GM10248 (cell line): ENCODE results near the gene INPP5F.
A peak's percentile ranks its signal among the peaks of the same experiment; 100 is the strongest.

Experiments
- CTCF ChIA-PET: fragments of 300-600 bp; sonication (Branson Sonifier 250); formaldehyde crosslinking; extraction: SDS; loops from one replicate; lab custom pipeline; 2021; ENCODE audit warnings: antibody characterized with exemption; lab: Yijun Ruan, JAX
- POLR2A ChIA-PET: fragments of 350-650 bp; sonication (Branson Sonifier 250); formaldehyde crosslinking; extraction: SDS; loops from one replicate; lab custom pipeline; 2020; ENCODE audit warnings: antibody characterized with exemption; lab: Yijun Ruan, JAX
- DNase-seq: peaks from one replicate; pipeline ENCODE4 v3.0.0; 2012; ENCODE audit errors: extremely low spot score
- CTCF ChIP-seq: IDR thresholded peaks from 2 replicates; pipeline ENCODE4 v1.5.1; 2012; ENCODE audit warnings: mild to moderate bottlenecking, low read depth; ENCODE audit errors: extremely low read depth, missing control alignments, control extremely low read depth

Gene INPP5F

DNA sequence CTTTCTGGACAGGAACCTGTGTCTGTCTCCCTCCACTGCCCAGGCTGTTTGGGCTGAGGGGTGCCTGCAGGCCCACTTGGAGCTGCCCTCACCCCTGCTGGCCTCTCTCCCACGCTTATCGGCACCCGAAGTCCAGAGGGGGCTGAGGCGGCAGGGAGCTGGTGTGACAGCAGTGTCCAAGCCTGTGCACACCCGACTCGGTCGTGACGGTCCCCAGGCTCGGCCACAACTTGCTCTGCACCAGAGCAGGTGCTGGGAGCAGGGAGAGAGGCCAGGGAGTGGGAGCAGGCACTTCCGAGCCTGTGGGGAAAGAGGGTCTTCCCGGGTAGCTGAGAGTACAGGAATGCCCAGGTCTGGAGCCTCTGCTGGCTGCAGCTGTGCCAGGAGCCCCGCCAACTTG lies 23.0 kb downstream of the INPP5F start:
- no peak for DNase-seq
- no peak for TF ChIP-seq CTCF
- ChIA-PET POLR2A (no interaction called here), CTCF (interaction anchor here (1.0 to 9.0 kb wide), 11 partner anchors 9 to 588 kb away, joined by 3 to 113 read pairs (median 11); partner anchors contain the start of gene INPP5F)

DNA sequence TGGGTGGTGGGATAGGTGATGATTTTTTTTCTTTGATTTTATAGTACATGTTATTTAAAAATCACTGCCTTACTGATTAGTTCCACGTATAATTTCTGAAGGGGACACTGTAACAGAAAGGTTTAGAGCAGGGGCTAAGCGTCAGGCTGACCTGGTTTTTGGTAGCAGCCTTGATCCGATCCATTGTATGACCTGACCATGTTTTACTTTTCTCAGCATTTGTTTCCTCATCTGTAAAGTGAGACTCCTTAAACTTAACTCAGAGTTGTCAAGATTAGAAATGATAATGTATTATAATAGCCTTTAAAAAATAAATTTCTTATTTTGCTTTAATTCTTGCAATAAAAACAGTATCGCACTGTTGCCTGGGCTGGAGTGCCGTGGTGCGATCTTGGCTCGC lies 23.6 kb downstream of the INPP5F start:
- TF ChIP-seq CTCF, result no peak
- POLR2A ChIA-PET, result no interaction called here
- CTCF ChIA-PET, result interaction anchor here (0.9 to 9.0 kb wide), 15 partner anchors 8 to 674 kb away, joined by 3 to 113 read pairs (median 11); partner anchors contain the start of genes INPP5F and SEC23IP
- no peak for DNase-seq

DNA sequence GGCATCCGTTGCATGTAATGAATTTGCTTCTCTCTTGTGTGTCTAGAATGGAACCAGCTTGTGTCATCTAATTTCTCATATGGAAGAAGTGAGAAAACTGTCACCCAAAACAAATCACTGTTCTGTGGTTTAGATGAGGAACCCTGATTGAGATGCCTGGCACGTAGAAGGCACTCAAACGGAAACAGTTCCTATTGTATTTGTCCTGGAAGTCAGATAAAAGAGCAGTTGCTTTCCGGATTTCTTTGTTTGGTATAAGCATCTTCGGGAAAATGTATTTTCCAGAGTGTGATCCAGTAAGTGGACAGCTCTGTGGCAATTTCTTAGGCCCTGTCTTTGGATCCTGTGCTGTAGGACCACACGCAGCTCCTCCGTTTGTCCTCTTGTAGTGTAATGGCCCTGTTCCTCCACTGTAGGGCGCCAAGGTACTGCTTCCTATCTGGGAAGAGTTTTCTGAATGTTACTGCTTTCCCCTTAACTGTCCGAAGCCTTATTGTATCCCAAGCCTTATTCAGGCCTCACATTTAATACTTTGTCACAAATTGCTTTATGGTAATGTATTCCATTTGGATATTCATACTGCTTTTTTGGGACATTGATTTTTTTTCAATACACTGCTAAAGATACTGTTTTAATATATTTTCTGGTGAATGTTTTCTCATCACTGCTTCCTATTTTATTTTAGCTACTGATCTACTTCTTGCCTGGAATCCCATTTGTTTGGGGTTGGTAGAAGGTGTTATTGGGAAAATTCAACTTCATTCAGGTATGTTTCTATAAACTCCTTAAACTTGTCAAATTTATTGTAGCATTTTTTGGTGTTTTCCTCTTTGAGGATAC lies 24.8 kb downstream of the INPP5F start:
- peak; percentile 82 for TF ChIP-seq CTCF
- peak; percentile 62 for DNase-seq
- CTCF ChIA-PET, result interaction anchor here (0.6 to 9.0 kb wide), 52 partner anchors 9 to 672 kb away, joined by 3 to 113 read pairs (median 4); partner anchors contain the start of genes INPP5F and SEC23IP
- POLR2A ChIA-PET, result no interaction called here

DNA sequence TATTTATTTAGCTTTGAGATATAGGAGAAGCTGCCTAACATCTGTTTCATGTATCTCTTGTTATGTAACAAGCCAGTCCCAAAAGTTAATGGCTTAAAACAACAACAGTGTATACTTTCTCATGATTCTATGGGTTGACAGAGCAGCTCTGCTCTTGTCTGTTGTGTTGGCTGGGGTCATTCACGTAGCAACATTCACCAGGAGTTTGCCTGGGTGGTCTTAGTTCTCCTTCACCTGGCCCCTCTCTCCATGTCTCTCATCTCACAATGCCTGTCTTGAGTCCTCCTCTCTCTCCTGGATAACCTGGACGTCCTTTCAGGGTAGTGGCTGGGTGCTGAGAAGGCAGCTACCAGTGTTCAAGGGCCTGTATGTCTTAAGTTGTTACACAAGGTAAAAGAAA lies 27.5 kb downstream of the INPP5F start:
- no peak for TF ChIP-seq CTCF
- POLR2A ChIA-PET, result no interaction called here
- CTCF ChIA-PET, result interaction anchor here (1.1 to 9.0 kb wide), 4 partner anchors 7 to 107 kb away, joined by 3 to 113 read pairs (median 22); no protein-coding TSS in a partner anchor
- no peak for DNase-seq

- TF ChIP-seq CTCF, result no peak
- ChIA-PET CTCF (interaction anchor here (1.8 to 9.0 kb wide), 3 partner anchors 10 to 106 kb away, joined by 6 to 113 read pairs (median 10); no protein-coding TSS in a partner anchor), POLR2A (no interaction called here)
- DNase-seq, result no peak
Measured at GRCh38 chr10:119754085-119754484, 28.2 kb downstream of the INPP5F start.

DNA sequence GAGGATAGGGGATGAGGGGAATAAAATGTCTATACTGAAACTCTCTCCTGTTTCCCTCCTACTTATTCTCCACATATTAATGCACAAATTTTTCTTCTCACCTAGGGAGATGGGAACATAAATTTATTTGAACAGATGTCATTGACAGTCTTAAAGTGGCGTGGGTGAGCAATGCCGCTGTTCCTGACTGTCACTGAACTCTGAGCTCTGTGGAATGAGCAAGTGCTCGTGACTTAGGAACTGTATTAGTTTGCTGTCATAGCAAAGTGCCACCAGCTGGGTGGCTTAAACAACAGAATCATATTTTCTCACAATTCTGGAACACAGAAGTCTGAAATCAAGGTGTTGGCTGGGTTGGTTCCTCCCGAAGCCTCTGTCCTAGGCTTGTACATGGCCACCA lies 29.1 kb downstream of the INPP5F start:
- no peak for TF ChIP-seq CTCF
- no peak for DNase-seq
- ChIA-PET CTCF (interaction anchor here (1.8 to 9.0 kb wide), 2 partner anchors 68 to 105 kb away, joined by 6 to 113 read pairs; no protein-coding TSS in a partner anchor), POLR2A (no interaction called here)
